ENCODE data around the gene MAP6. TPM values are rescaled to one million over a fixed set of nuclear protein-coding genes. Genes with fewer than 3 reads are reported as not detected.

Gene MAP6
- total and polyA plus RNA-seq, 9 of the 15 experiments (the other 6 are each of a cell fraction or from before 2014, with no cell fraction given), result not detected

GRCh38 chr11:75706260-75706729 is 37.5 kb upstream of the MAP6 start:
- intact Hi-C loops (cut with micrococcal nuclease), result no loop called here
- TF ChIP-seq VEZF1 (CRISPR knock-in tag; IDR thresholded peaks at IDR 0.05) (peak; percentile 15; the same call in 1 of the 2 replicates), CTCFL (IDR thresholded peaks at IDR 0.05; ENCODE audit: borderline replicate concordance, insufficient read depth, low read depth, low read length, poor library complexity, severe bottlenecking) (peak; percentile 48), ZNF75A (CRISPR knock-in tag; IDR thresholded peaks at IDR 0.05) (no peak), GABPB1 (CRISPR knock-in tag; IDR thresholded peaks at IDR 0.05) (peak; percentile 46; the same call in 1 of the 2 replicates), ZNF280B (CRISPR knock-in tag; IDR thresholded peaks at IDR 0.05) (no peak), TGIF2 (CRISPR knock-in tag; IDR thresholded peaks at IDR 0.05) (no peak), SMC3 (conservative IDR thresholded peaks at IDR 0.05; ENCODE audit: insufficient read depth, low read depth, low read length) (peak; percentile 73), ZNF134 (CRISPR knock-in tag; conservative IDR thresholded peaks at IDR 0.05) (no peak), UBTF (IDR thresholded peaks at IDR 0.05; ENCODE audit: borderline replicate concordance in 1 of 2, low read depth in 2 of 2, low read length in 2 of 2) (no peak), STAG1 (CRISPR knock-in tag; IDR thresholded peaks at IDR 0.05; ENCODE audit: borderline replicate concordance) (peak; percentile 42; the same call in 1 of the 2 replicates), ZNF740 (CRISPR knock-in tag; IDR thresholded peaks at IDR 0.05) (0 out of 2 replicates have a peak, but pooled peaks have one; percentile 43), ZNF740 (tag; IDR thresholded peaks at IDR 0.05) (no peak)

More at GRCh38 chr11:75706260-75706729, 37.5 kb upstream of the MAP6 start:
- Histone ChIP-seq H2AFZ (ENCODE audit: low read depth, low read length) (peak overlapping the region; percentile 87), H3K27ac (ENCODE audit: extremely low read depth, low read depth, low read length) (no peak overlapping the region), H3K4me2 (ENCODE audit: insufficient read depth, low read length) (peak overlapping the region; percentile 69), H4K20me1 (replicated peaks; ENCODE audit: control insufficient read depth, insufficient read depth, low read length) (no peaks in the 10 kb centered on the region), H3K4me1 (replicated peaks in 1 of 2; ENCODE audit: control insufficient read depth in 2 of 2, insufficient read depth in 2 of 2, low read length in 2 of 2) (peaks cover 5 to 6% of the 10 kb centered on the region in 2 experiments; a peak in 3 of 5 replicates), H3K27me3 (ENCODE audit: control insufficient read depth in 2 of 2, insufficient read depth in 2 of 2, low read length in 2 of 2) (no peaks in the 10 kb centered on the region), H3K9me1 (ENCODE audit: control insufficient read depth, insufficient read depth, low read length) (no peaks in the 10 kb centered on the region), H3K9ac (ENCODE audit: insufficient read depth in 1 of 2, low read depth in 2 of 2, low read length in 2 of 2) (peak overlapping the region; percentile 0 to 6; a peak in 1 of 4 replicates), H3K9me3 (replicated peaks; ENCODE audit: control insufficient read depth, insufficient read depth, low read depth, low read length) (peaks cover 3% of the 10 kb centered on the region; the same call in 1 of the 2 replicates), H3K4me3 (no peak overlapping the region), H3K79me2 (ENCODE audit: control insufficient read depth, insufficient read depth, low read length) (no peaks in the 10 kb centered on the region), H3K36me3 (ENCODE audit: control insufficient read depth, insufficient read depth, low read length) (no peaks in the 10 kb centered on the region)
- CTCF ChIA-PET (ENCODE audit: low intra/inter-chr PET ratio), result interaction anchor here (0.7 to 1.7 kb wide), 2 partner anchors 62 to 164 kb away, joined by 3 to 7 read pairs; partner anchors contain the start of gene DGAT2
- ATAC-seq, result peak; percentile 99
- BruUV-seq (replicated peaks), result no TSS peak
- peak; percentile 86 to 89 (median 86) for DNase-seq (ENCODE audit: extremely low read depth in 1 of 4, low spot score in 3 of 4)
- peak; percentile 82 for FAIRE-seq
- POLR2A ChIA-PET, result interaction anchor here (0.7 to 0.9 kb wide), 2 partner anchors 14 to 151 kb away, joined by 3 to 5 read pairs; no protein-coding TSS in a partner anchor
- in situ Hi-C loops (cut with MboI), result no loop called here
- WGBS (ENCODE audit: insufficient coverage, low coverage, missing lambda C conversion rate), result 7% methylated on average over 16 of the region's 17 CpGs

Data from K562 (cell line).